Measurements from ENCODE around the gene FRAS1.
"Not testable (repeated sequence)": the region's sequence is repeated elsewhere in the genome, so short reads cannot be mapped to it uniquely, and the experiment has no call there.

FRAS1 gene

GRCh38 chr4:78125834-78126331, 68.8 kb downstream of the FRAS1 start:
- not testable (repeated sequence) for DNase-seq

GRCh38 chr4:78129383-78130108, 72.4 kb downstream of the FRAS1 start:
- no peak for DNase-seq

GRCh38 chr4:78131403-78131802, 74.3 kb downstream of the FRAS1 start:
- peak; percentile 57 for DNase-seq

- DNase-seq, result no peak
These were observed 79.3 kb downstream of the FRAS1 start for GRCh38 chr4:78136109-78137081.

GRCh38 chr4:78137532-78137931, 80.4 kb downstream of the FRAS1 start:
- no peak for DNase-seq

GRCh38 chr4:78138252-78138651, 81.1 kb downstream of the FRAS1 start:
- no peak for DNase-seq

GRCh38 chr4:78143634-78144033, 86.5 kb downstream of the FRAS1 start:
- DNase-seq, result no peak

- no peak for DNase-seq
These were observed 87.9 kb downstream of the FRAS1 start for GRCh38 chr4:78145008-78145407.

- DNase-seq, result no peak
These were observed 88.5 kb downstream of the FRAS1 start for GRCh38 chr4:78145622-78146021.

- peak; percentile 80 for DNase-seq
These were observed 92.8 kb downstream of the FRAS1 start for GRCh38 chr4:78149751-78150542.

GRCh38 chr4:78150543-78150864, 93.4 kb downstream of the FRAS1 start:
- peak; percentile 50 for DNase-seq

- DNase-seq, result no peak
These were observed 95.7 kb downstream of the FRAS1 start for GRCh38 chr4:78152795-78153194.

GRCh38 chr4:78154972-78155590, 98.0 kb downstream of the FRAS1 start:
- no peak for DNase-seq

- peak; percentile 73 for DNase-seq
These were observed 98.5 kb downstream of the FRAS1 start for GRCh38 chr4:78155616-78156105.

GRCh38 chr4:78156520-78156919, 99.4 kb downstream of the FRAS1 start:
- no peak for DNase-seq

GRCh38 chr4:78162342-78162741, 105.2 kb downstream of the FRAS1 start:
- no peak for DNase-seq

GRCh38 chr4:78162821-78163220, 105.7 kb downstream of the FRAS1 start:
- DNase-seq, result no peak

- no peak for DNase-seq
These were observed 108.6 kb downstream of the FRAS1 start for GRCh38 chr4:78165758-78166157.

GRCh38 chr4:78166622-78167021, 109.5 kb downstream of the FRAS1 start:
- DNase-seq, result no peak

GRCh38 chr4:78167510-78167909, 110.4 kb downstream of the FRAS1 start:
- no peak for DNase-seq

GRCh38 chr4:78168029-78168428, 110.9 kb downstream of the FRAS1 start:
- no peak for DNase-seq

GRCh38 chr4:78169728-78170127, 112.6 kb downstream of the FRAS1 start:
- no peak for DNase-seq

All from kidney glomerular epithelial cell (primary cell).